SH-SY5Y (cell line): ENCODE measurements around the gene ABCA4.

Experiments
- GATA2 ChIP-seq: IDR thresholded peaks from 2 replicates; pipeline ENCODE4 v1.6.1; 2011; ENCODE audit warnings: mild to moderate bottlenecking, low read depth, low read length
- GATA3 ChIP-seq: IDR thresholded peaks from 2 replicates; pipeline ENCODE4 v1.6.1; 2011; ENCODE audit warnings: low read depth, mild to moderate bottlenecking, low read length, moderate library complexity

DNA sequence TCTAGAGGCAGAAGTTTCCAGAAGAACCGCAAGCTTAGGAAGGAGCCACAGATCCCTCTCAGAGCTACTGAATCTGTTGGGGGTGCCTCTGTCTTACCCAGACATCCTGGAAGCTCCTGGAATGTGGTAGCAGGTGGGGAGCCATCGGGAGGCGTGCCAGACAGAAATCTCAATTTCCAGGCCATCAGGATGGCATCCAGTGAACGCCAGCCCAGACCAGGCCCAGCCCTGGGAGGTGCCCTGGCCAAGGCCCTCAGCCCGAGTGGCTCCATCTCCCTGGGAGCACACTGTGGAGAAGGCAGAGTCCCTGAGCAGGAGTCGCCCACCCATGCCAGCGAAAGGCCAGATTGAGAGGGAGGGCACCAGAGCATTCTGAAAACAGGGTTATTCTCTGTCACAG, 2.5 kb downstream of the ABCA4 start:
- TF ChIP-seq GATA2 = no peak
- TF ChIP-seq GATA3 = no peak
